ENCODE data around the gene HDAC8.

- TF ChIP-seq JUNB (IDR thresholded peaks at IDR 0.05) (no peak), CEBPB (IDR thresholded peaks at IDR 0.05) (no peak), CBX2 (IDR thresholded peaks at IDR 0.05; ENCODE audit: borderline replicate concordance, low read depth) (no peak), CHD4 (IDR thresholded peaks at IDR 0.05; ENCODE audit: borderline replicate concordance) (no peak), CTCF (IDR thresholded peaks at IDR 0.05) (no peak), EP300 (IDR thresholded peaks at IDR 0.05) (no peak), RFX5 (IDR thresholded peaks at IDR 0.05) (no peak), USF2 (IDR thresholded peaks at IDR 0.05) (no peak), MYC (IDR thresholded peaks at IDR 0.05; ENCODE audit: borderline replicate concordance, low read length) (no peak), ZSCAN20 (CRISPR knock-in tag; IDR thresholded peaks at IDR 0.05) (no peak), POLR2A (IDR thresholded peaks at IDR 0.05; ENCODE audit: low read length) (no peak)
These were observed 105.5 kb downstream of the HDAC8 start for GRCh38 chrX:72467135-72467534.

Measured in A549 (cell line).